Astrocyte (in vitro differentiated cells and primary cell): ENCODE data around the gene OR52A1. TPM values are rescaled to one million over a fixed set of nuclear protein-coding genes. Genes with fewer than 3 reads are reported as not detected.

ENCODE experiments used
- DNase-seq: peaks from one replicate; pipeline ENCODE4 v3.0.0-alpha.2; 2010; ENCODE audit warnings: low read depth
- FAIRE-seq: peaks from 2 replicates; lab custom pipeline; 2011; peaks lifted over from hg19 to GRCh38; lab: Jason Lieb, UNC
- H2AFZ ChIP-seq: 2 replicates; pipeline ENCODE4 v1.6.0; 2012; ENCODE audit warnings: low read depth, low read length, inconsistent platforms
- H3K27ac ChIP-seq: 2 replicates; pipeline ENCODE4 v1.5.1; 2011; ENCODE audit warnings: low read depth, low read length, inconsistent platforms
- H3K27me3 ChIP-seq: 2 replicates; pipeline ENCODE4 v1.6.0; 2011; ENCODE audit warnings: low read length, inconsistent platforms; ENCODE audit not compliant: insufficient read depth
- H3K36me3 ChIP-seq: 2 replicates; pipeline ENCODE4 v1.5.1; 2011; ENCODE audit warnings: low read length, inconsistent platforms; ENCODE audit not compliant: insufficient read depth
- H3K4me1 ChIP-seq: 2 replicates; pipeline ENCODE4 v1.5.1; 2011; ENCODE audit warnings: low read length, inconsistent platforms; ENCODE audit not compliant: insufficient read depth
- H3K4me2 ChIP-seq: 2 replicates; pipeline ENCODE4 v1.6.0; 2012; ENCODE audit warnings: low read length, inconsistent platforms
- H3K4me3 ChIP-seq: 2 replicates; pipeline ENCODE4 v1.5.1; 2011; ENCODE audit warnings: low read depth, mild to moderate bottlenecking, low read length, inconsistent platforms; ENCODE audit not compliant: insufficient read depth
- H3K79me2 ChIP-seq: 2 replicates; pipeline ENCODE4 v1.6.0; 2012; ENCODE audit warnings: mild to moderate bottlenecking, low read length, inconsistent platforms; ENCODE audit not compliant: insufficient read depth
- H3K9ac ChIP-seq: 2 replicates; pipeline ENCODE4 v1.6.0; 2012; ENCODE audit warnings: mild to moderate bottlenecking, low read length, inconsistent platforms
- H3K9me3 ChIP-seq: 2 replicates; pipeline ENCODE4 v1.5.1; 2012; ENCODE audit warnings: low read depth, mild to moderate bottlenecking, low read length, inconsistent platforms; ENCODE audit not compliant: insufficient read depth
- H4K20me1 ChIP-seq: 2 replicates; pipeline ENCODE4 v1.6.0; 2012; ENCODE audit warnings: low read length, inconsistent platforms; ENCODE audit not compliant: insufficient read depth
- H3K27ac Mint-ChIP-seq: one replicate; pipeline ENCODE4 v1.8.0; 2021; ENCODE audit warnings: mild to moderate bottlenecking, mixed read lengths; ENCODE audit not compliant: unreplicated experiment
- H3K27me3 Mint-ChIP-seq: one replicate; pipeline ENCODE4 v1.8.0; 2021; ENCODE audit warnings: low read depth, mixed read lengths; ENCODE audit not compliant: unreplicated experiment
- H3K36me3 Mint-ChIP-seq: one replicate; pipeline ENCODE4 v1.8.0; 2021; ENCODE audit warnings: low read depth, mixed read lengths; ENCODE audit not compliant: unreplicated experiment
- H3K4me1 Mint-ChIP-seq: one replicate; pipeline ENCODE4 v1.8.0; 2021; ENCODE audit warnings: low read depth, mixed read lengths; ENCODE audit not compliant: unreplicated experiment
- H3K4me3 Mint-ChIP-seq: one replicate; pipeline ENCODE4 v1.8.0; 2021; ENCODE audit warnings: mild to moderate bottlenecking, moderate library complexity, mixed read lengths; ENCODE audit not compliant: unreplicated experiment
- H3K9me3 Mint-ChIP-seq: one replicate; pipeline ENCODE4 v1.8.0; 2021; ENCODE audit warnings: mild to moderate bottlenecking, mixed read lengths; ENCODE audit not compliant: unreplicated experiment
- EZH2 ChIP-seq: IDR thresholded peaks from 2 replicates; pipeline ENCODE4 v1.6.1; 2012; ENCODE audit warnings: mild to moderate bottlenecking, low read length, inconsistent platforms; ENCODE audit not compliant: insufficient read depth
- total RNA-seq: library from RNA; stranded (reverse); gene quantifications from 2 replicates; pipeline ENCODE4 v1.2.1, GENCODE V29; 2021
- TF ChIP-seq, protein P1 (sequence below): IDR thresholded peaks from 2 replicates; pipeline ENCODE4 v1.5.1; 2011; ENCODE audit warnings: low read depth, mild to moderate bottlenecking, inconsistent platforms, low read length, moderate library complexity; ENCODE audit not compliant: insufficient read depth

OR52A1 gene
- total RNA-seq, 1 donor from 2014 or later: not detected

- DNase-seq (no peak), FAIRE-seq (no peak)
- no peaks in the 10 kb centered on the region for H4K20me1 ChIP-seq
- Mint-ChIP-seq H3K27ac (no peak overlapping the region), H3K4me1 (no peaks in the 10 kb centered on the region), H3K4me3 (no peak overlapping the region), H3K9me3 (no peaks in the 10 kb centered on the region), H3K36me3 (no peaks in the 10 kb centered on the region), H3K27me3 (no peaks in the 10 kb centered on the region)
- no peaks in the 10 kb centered on the region for H3K79me2 ChIP-seq
- H3K9me3 ChIP-seq: no peaks in the 10 kb centered on the region
- no peak overlapping the region for H3K4me3 ChIP-seq
- H3K36me3 ChIP-seq: no peaks in the 10 kb centered on the region
- H3K9ac ChIP-seq: no peak overlapping the region
- TF ChIP-seq, protein P1, sequence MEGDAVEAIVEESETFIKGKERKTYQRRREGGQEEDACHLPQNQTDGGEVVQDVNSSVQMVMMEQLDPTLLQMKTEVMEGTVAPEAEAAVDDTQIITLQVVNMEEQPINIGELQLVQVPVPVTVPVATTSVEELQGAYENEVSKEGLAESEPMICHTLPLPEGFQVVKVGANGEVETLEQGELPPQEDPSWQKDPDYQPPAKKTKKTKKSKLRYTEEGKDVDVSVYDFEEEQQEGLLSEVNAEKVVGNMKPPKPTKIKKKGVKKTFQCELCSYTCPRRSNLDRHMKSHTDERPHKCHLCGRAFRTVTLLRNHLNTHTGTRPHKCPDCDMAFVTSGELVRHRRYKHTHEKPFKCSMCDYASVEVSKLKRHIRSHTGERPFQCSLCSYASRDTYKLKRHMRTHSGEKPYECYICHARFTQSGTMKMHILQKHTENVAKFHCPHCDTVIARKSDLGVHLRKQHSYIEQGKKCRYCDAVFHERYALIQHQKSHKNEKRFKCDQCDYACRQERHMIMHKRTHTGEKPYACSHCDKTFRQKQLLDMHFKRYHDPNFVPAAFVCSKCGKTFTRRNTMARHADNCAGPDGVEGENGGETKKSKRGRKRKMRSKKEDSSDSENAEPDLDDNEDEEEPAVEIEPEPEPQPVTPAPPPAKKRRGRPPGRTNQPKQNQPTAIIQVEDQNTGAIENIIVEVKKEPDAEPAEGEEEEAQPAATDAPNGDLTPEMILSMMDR: no peak
- no peak for TF ChIP-seq EZH2
- no peak overlapping the region for H3K4me2 ChIP-seq
- no peak overlapping the region for H2AFZ ChIP-seq
- H3K27me3 ChIP-seq: no peaks in the 10 kb centered on the region
- no peaks in the 10 kb centered on the region for H3K4me1 ChIP-seq
- H3K27ac ChIP-seq: no peak overlapping the region
These were observed 43.7 kb upstream of the OR52A1 start for GRCh38 chr11:5198285-5198684.

- Histone ChIP-seq H4K20me1 (no peaks in the 10 kb centered on the region), H3K9ac (no peak overlapping the region), H3K4me2 (no peak overlapping the region), H3K9me3 (no peaks in the 10 kb centered on the region), H3K27ac (no peak overlapping the region), H3K79me2 (no peaks in the 10 kb centered on the region), H3K4me3 (no peak overlapping the region), H3K27me3 (no peaks in the 10 kb centered on the region), H3K36me3 (no peaks in the 10 kb centered on the region), H2AFZ (no peak overlapping the region), H3K4me1 (no peaks in the 10 kb centered on the region)
- H3K36me3 Mint-ChIP-seq: no peaks in the 10 kb centered on the region
- TF ChIP-seq, protein P1: no peak
- TF ChIP-seq EZH2: no peak
- FAIRE-seq: no peak
- no peaks in the 10 kb centered on the region for H3K4me1 Mint-ChIP-seq
- DNase-seq: no peak
- no peak overlapping the region for H3K4me3 Mint-ChIP-seq
- no peaks in the 10 kb centered on the region for H3K9me3 Mint-ChIP-seq
- no peaks in the 10 kb centered on the region for H3K27me3 Mint-ChIP-seq
- no peak overlapping the region for H3K27ac Mint-ChIP-seq
These were observed 43.0 kb upstream of the OR52A1 start for GRCh38 chr11:5197536-5197935.

GRCh38 chr11:5196731-5197130 is 42.2 kb upstream of the OR52A1 start:
- Histone ChIP-seq H3K79me2 (no peaks in the 10 kb centered on the region), H3K9me3 (no peaks in the 10 kb centered on the region), H3K4me1 (no peaks in the 10 kb centered on the region), H4K20me1 (no peaks in the 10 kb centered on the region), H3K4me3 (no peak overlapping the region), H3K9ac (no peak overlapping the region), H3K27me3 (no peaks in the 10 kb centered on the region), H2AFZ (no peak overlapping the region), H3K27ac (no peak overlapping the region), H3K4me2 (no peak overlapping the region), H3K36me3 (no peaks in the 10 kb centered on the region)
- no peaks in the 10 kb centered on the region for H3K36me3 Mint-ChIP-seq
- H3K9me3 Mint-ChIP-seq: no peaks in the 10 kb centered on the region
- DNase-seq: no peak
- H3K4me3 Mint-ChIP-seq: no peak overlapping the region
- no peak overlapping the region for H3K27ac Mint-ChIP-seq
- no peak for FAIRE-seq
- H3K27me3 Mint-ChIP-seq: no peaks in the 10 kb centered on the region
- no peak for TF ChIP-seq EZH2
- TF ChIP-seq, protein P1: no peak
- H3K4me1 Mint-ChIP-seq: no peaks in the 10 kb centered on the region
